ENCODE results near the gene MBD2. TPM values are rescaled to one million over a fixed set of nuclear protein-coding genes. Genes with fewer than 3 reads are reported as not detected.
"Not testable (repeated sequence)": the region's sequence is repeated elsewhere in the genome, so short reads cannot be mapped to it uniquely, and the experiment has no call there.

MBD2 gene
- total RNA-seq, 1 donor from 2014 or later = 58.9 TPM

DNA sequence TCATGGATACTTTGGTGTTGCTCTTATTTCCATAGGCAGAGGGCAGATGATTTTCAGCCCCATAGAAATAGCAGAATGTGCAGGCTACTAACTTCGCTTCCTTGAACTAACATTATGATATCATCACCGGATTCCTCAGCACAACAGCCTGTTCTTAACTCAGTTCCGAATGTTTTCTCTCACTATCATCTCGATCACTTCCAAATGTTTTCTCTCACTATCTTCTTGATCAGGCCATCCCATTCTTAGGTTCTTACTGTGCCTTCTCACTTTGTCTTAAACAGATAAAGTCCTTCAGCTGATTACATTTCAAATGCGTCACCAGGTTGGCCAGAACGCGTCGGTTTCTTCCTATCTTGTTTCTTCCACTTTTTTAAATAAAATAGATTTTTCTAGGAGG lies 11.4 kb upstream of the MBD2 start:
- DNase-seq (ENCODE audit: low read depth, low spot score) = no peak

DNA sequence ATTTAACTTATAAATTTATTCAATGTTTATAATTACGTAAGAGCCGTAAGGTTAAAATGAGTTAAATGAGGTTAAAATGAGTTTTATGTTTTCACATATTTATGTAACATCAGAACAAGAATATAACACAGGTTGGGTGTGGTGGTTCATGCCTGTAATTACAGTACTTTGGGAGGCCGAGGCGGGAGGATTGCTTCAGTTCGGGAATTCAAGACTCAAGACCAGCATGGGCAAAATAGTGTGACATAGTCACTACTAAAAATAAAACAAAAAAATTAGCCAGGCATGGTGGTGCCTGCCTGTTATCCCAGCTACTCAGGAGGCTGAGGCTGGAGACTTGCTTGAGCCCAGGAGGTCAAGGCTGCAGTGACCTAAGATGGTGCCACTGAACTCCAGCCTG lies 9.3 kb upstream of the MBD2 start:
- no peak for DNase-seq (ENCODE audit: low read depth, low spot score)

DNA sequence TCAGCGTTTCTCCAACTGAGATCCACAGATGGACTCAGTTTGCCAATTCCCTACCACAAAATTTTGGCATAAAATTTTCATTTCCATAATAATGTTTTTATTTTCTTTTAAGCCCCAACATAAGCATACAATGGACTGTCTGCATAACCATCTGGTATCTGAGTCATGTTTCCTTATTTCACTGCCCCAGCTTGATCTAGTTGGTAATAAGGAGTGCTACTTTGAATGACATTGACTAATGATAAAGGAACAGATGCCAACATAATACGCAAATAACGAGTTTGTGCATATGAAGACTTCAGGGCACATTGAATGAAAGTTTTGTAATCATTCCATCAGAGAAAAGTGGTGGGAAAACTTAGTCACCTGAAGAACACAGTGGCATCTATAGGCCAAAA lies 8.8 kb upstream of the MBD2 start:
- DNase-seq (ENCODE audit: low read depth, low spot score) = peak; percentile 87

DNA sequence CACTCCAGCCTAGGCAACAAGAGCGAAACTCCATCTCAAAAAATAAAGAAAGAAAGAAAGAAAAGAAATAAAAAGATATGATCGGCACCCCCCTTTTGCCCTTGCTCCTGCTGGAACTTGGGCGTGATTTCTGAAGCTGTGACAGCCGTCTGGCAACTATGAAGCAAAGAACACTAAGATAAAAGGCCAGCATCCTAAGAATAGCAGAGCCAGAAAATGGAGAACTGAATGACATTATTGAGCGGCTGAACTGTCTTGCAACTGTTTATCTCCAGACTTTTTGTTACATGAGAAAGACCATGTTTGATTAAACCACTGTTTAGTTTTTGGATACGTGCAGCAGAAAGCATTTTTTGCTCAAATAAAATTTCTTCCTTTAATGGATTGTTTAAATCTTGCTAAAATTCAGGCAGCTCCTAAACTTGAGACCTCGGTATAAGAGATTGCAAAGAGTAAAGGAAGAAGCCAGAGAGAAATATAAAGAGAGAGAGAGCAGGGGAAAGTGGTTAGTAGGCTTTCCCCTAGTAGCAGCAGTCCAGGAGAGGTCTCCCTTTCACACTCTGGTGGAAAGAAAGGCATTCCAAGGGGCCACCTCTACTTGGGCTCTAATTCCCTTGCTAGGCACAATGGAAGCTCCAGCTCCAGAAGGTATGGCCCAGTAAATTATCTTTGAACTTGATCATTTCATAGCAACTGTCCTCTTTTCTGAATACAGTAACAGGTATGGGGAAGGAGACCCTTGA lies 8.2 kb upstream of the MBD2 start:
- no peak for DNase-seq (ENCODE audit: low read depth, low spot score)

DNA sequence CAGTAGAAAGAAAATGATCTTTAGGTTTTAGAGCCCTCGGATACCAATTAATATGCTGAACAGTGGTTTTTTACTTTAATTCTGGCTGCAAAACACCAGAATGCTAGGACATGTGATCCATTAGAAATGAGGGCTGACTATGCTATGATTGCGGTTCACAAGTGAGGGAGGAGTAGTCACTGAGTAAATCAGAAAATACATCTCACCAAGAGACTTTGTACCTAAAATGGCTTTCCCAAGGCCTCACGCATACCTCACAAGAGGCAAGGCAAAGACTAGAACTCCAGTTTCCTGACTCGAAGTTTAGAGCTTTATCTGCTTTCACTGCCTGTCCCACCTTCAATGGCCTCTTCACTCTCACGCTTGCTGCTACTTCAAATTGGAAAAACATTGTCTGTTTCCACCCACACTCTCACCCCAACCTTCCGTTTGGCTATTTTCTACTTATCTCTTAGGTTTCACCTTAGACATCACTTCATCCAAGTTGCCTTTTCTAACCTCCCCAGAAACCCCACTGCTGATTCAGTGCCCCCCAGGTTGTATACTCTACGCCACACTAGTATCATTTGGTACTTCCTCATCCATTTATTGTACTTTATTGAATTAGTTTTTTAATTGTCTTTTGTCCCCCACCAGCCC lies 5.1 kb upstream of the MBD2 start:
- DNase-seq (ENCODE audit: low read depth, low spot score) = no peak

DNA sequence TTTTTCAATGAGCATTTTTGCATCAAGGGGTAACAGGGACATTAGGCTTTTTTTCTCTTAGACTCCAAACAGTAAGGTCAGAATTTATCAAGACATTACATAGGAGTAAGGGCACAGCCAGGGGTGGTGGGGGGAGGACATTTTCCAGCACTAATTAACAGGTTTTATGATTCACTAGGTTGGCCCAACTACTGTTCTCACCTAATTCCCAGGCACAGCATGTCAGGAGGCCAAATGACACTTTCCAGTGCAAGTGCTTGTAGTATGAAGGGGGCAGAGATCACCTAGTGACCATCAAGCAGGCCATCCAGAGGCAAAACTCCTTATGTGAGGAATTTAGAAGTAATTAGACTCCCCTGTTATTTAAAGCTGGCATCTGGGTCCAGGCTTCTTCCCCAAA lies 3.9 kb upstream of the MBD2 start:
- DNase-seq (ENCODE audit: low read depth, low spot score) = no peak

DNA sequence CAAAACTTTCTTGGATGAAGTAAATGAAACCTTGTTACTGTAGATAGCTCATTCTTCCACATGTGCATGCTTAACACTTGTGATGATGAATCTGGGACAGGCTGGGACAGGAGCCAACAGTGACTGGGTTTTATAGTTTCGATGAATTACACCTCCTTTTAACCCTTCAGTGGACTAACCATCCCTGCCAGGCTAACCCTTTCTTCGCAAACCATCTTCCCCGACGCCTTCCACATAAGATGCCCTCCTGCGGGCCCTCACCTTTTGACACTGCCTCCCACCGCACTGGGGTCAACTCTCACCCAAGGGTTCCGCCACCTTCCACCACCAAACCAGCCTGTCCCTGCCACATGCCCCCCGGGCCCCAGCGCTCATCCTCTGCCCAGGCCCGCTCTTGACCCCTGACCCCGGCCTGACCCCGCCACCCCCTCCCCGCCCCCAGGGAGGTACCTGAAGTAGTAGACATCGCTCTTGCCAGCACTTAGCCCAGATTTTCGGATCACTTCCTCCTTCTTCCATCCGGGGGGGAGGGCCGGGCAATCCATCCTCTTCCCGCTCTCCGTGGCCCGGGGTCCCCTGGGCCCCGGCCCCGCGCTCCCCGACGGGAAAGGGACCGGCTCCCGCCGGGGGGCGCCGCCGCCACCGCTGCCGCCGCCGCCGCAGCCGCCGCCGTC lies 764 bp downstream of the MBD2 start:
- no peak for DNase-seq (ENCODE audit: low read depth, low spot score)

DNA sequence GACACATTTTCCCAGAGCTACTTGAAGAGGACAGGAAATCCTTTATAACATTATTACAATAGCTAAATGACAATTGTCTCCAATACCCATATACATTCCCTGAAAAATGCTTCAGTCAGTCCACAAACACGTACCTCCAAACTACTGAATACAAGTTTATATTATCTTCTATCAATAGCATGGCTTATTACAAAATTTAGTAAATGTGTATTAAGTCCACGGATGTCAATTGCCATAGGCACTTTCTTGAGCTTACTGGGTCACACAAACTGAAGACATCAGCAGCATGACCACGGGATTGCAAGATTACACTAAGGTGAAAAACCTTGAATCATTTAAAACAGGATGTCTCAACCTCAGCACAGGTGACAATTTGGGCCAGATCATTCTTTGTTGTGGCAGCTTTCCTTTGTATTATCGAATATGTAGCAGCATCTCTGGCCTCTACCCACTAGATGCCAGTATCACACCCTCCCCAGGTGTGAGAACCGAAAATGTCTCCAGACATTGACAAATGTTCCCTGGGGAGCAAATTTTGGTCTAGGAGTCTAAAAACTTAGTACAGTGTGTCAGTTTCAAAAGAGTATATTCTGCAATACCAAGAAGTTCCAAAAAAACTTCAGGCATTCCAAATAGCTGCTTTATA lies 1.4 kb downstream of the MBD2 start:
- DNase-seq (ENCODE audit: low read depth, low spot score) = no peak

DNA sequence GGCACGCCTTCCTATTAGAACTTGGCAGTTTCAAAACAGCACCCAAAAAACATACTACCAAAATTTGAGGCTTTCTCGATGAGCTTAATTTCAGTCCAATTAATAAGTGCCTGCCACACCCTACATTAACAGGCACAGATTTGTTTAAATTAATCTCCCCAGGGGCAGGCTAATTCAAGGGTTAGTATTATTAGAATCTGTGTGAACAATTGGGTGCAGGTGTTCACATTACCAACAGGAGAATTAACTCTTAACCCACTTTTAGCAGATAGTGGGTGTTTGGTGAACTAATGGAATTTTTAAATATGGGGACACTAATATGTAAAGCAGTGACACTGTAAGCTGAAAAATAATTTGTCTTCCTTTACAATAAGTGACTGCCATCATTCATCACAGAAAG lies 4.1 kb downstream of the MBD2 start:
- DNase-seq (ENCODE audit: low read depth, low spot score) = no peak

DNA sequence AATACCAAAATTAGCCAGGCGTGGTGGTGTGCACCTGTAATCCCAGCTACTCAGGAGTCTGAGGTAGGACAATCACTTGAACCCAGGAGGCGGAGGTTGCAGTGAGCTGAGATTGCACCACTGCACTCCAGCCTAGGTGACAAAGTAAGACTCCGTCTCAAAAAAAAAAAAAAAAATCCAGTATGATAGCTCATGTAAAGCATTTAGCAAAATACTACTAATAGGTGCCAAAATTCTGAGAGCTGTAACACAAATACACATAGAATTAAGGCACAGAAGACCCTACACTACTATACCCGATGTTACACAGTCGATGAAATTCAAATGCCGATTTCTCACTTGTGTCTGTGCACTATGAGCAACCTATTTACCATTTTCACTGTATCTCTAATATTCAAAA lies 5.7 kb downstream of the MBD2 start:
- not testable (repeated sequence) for DNase-seq (ENCODE audit: low read depth, low spot score)

DNA sequence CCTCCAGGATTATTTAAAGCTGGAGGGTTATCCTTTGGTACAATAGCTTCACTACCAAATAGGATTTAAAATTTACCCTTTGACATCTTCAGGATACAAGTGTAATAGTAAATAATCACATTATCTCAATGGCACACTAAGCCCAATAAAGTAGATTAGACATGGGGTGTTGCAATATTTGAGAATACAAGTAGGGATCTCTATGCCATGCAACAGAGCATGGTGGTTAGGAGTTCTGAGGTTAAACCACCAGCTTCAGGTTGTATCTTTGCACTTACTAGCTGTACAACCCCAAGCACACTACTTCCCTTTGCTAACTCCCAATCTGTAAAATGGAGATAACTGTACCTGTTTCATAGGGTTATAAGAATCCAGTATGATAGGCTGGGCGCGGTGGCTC lies 6.2 kb downstream of the MBD2 start:
- DNase-seq (ENCODE audit: low read depth, low spot score) = no peak

DNA sequence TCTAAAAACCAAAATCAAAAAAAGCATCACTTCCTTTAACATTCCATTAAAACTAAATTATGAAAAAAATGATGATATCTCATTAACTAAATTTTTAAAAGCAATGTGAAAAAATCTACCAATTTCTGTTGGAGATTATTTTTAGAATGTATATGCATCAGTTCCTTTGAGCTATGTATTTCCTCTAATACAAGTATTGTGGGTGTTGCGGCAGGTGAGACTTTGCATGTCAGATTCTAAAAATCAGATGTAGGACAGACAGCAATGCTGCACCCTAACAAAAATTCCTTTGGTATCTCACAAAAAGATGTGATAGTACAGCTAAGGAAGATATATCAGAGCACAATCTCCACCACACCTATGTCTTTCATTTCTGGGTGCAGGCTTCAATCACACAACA lies 6.8 kb downstream of the MBD2 start:
- DNase-seq (ENCODE audit: low read depth, low spot score) = no peak

DNA sequence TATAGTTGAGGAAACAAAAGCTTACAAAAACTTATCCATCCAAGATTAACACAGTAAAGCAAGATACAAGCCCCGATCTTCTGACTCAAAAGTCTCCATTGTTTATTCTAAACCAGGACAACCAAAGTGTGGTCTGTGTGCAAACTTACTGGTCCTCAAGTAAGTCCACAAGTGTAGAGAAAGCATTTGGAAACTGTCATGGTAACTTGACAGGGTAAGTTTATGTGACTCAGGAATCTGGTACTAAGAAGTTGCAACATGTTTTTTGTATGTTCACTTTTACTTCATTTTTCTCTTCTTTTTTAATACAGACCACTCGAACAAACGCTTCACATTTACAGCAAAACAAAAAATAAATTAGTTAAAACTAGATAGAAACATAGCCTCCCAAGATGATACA lies 9.4 kb downstream of the MBD2 start:
- DNase-seq (ENCODE audit: low read depth, low spot score) = no peak

DNA sequence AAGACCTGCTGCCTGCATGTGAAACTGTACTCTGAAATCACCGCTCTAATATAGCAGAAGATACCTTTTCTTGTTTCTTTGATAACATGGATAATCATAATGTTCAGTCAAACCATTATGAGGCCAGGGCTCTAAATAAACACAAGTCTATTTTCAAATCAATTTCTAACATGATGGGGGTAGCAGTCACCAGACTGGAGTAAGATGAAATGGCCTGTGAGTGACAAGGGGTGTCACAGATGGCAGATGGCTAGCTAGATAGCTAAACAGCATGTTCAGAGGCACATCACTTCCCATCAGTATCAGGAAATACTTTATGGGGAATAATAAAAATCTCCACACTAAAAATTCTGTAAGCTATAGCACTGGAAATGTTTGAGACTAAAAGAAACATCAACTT lies 14.0 kb downstream of the MBD2 start:
- DNase-seq (ENCODE audit: low read depth, low spot score) = no peak

DNA sequence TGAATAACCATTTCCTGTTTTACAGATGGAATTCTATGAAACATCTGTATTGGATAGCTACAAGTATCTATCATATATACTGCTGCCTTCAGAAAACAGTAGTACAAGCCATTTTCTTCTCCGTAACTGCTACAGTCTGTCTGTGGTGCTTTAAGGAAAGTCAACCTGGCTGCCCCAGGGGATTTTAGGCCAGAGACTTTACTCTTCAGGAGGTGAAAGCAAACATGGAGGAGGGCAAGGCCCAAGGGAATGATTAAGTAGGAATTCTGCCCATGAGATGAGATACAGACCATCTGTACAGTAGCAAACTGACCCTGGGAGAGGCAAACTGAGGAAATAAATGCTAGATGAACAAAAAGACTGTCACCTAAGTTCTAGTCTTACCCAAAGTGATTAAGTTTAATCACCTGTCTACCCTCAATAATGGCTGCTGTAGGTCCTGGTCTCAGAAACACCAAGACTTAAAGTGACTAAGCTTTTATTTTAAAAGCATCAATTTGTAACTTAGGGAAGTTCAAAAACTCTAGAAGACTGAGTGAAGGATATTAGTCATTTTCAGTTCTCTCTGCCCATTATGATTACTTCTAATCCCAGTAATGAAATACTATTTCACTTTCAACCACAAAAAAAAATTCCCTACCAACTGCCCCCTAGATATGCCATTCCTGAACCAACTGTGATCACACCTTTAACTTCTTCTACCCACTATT lies 14.8 kb downstream of the MBD2 start:
- DNase-seq (ENCODE audit: low read depth, low spot score) = no peak

DNA sequence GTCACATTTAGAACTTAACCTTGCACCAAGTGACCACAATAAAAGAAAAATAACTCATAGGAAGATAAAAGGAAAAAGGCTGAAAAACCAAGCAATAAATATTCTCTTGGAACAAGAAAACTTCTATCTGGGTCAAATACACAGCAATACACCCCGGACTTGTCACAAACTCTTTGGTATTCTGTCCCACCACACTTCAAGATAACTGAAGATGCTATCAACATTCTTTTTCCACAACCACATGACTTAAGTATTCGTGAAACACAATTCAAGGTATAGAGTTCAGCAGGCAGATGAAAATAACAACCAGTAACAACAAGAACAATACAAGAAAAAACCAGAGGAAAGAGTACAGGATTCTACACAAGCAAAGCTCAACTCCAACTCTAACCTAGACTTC lies 18.0 kb downstream of the MBD2 start:
- no peak for DNase-seq (ENCODE audit: low read depth, low spot score)

DNA sequence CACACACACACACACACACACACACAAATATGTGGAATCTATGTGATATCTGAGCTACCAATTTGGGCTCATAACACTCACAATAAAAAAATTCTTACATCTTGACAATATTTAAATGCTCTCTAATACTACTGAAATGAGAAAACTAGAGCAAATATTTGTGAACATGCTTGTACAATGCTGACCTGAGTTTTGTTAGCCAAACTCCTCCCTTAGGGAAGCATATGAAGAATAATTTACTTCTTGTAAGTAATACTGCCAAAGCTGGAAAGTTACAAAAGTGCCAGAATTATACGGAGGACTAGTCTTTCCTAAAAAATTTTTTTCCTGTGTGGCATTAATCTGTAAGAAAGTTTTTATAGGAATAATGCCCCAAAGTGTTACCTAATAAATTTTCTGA lies 18.5 kb downstream of the MBD2 start:
- DNase-seq (ENCODE audit: low read depth, low spot score) = no peak

DNA sequence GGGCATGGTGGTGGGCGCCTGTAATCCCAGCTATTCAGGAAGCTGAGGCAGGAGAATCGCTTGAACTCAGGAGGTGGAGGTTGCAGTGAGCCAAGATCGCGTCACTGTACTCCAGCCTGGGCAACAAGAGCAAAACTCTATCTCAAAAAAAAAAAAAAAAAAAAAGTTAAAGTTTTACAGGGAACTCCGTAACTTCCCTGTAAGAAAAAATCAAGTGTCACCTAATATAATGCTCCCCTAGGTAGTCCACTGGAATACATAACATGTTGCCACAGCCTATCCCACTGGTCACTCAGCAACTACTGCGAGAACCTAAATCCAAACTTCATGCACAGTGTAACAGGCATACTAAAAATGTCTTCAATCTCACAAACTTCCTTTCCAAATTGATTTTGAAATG lies 19.0 kb downstream of the MBD2 start:
- not testable (repeated sequence) for DNase-seq (ENCODE audit: low read depth, low spot score)

DNA sequence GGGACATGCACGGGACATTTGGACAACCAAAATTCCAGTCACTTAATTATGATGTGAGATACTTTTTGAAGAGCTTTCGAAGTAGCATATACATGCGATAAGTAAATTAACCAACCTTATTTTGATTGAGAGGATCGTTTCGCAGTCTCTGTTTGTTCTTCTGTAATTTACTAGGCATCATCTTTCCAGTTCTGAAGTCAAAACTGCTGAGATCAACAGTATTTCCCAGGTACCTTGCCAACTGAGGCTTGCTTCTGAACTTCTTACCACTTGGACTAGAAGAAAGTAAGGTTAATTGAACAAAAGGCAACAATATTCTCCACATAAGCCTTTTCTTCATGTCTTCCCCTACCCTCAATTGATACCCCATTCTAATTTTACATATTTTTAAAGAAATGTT lies 19.6 kb downstream of the MBD2 start:
- no peak for DNase-seq (ENCODE audit: low read depth, low spot score)

DNA sequence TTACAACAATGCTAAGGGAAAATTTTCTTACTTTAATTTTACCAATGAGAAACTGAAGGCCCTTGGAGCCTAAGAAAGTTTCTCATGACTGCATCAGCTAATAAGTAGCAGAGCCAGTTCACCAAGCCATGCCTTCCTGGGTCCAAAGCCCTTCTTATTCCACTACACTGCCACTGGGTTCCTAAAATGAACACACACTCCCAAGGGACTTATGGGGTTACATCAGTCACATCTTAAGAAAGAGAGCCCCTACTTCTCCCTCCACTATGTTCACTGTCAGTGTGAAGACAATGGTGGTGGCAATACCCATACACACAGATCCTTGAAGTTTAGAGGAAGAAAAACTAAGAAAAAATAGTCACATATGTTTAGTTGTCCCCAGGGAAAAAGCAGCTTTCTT lies 20.6 kb downstream of the MBD2 start:
- DNase-seq (ENCODE audit: low read depth, low spot score) = no peak

DNA sequence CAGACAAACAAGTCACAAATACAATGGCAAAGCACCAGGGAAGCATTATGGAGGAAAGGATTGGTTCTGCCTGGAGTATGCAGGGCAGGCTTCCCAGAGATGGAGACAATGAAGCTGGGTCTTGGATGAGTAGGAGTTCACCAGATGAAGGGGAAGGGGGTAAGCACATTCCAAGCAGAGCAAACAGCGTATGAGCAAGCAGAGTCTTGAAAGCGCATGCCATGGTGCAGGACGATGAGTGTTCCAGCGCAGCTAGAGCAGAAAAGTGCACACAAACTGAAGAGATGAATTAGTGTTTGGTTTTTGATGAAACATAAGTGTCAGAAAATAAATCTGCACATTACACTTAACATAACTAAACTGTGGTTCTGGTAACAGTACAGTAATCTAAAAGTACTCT lies 21.6 kb downstream of the MBD2 start:
- no peak for DNase-seq (ENCODE audit: low read depth, low spot score)
